Mesenteric fat pad (tissue), 1 donor: Measurements from ENCODE around the gene CD44. TPM values are rescaled to one million over a fixed set of nuclear protein-coding genes. Genes with fewer than 3 reads are reported as not detected.

Experiments used
- DNase-seq: peaks from one replicate; pipeline ENCODE4 v3.0.0-alpha.2; 2020; ENCODE audit warnings: low spot score
- total RNA-seq: library from RNA; stranded (reverse); fragmentation: NEBNext Ultra II Directional; extraction: Animal tissue kit (Norgen Biotek cat#: 25700); gene quantifications from one replicate; pipeline ENCODE4 v1.2.1, GENCODE V29; 2021
- donor health status: DM: yes; HTN: yes; CAD: no.

The CD44 gene
- total RNA-seq, 1 donor from 2014 or later, result 280 TPM

DNA sequence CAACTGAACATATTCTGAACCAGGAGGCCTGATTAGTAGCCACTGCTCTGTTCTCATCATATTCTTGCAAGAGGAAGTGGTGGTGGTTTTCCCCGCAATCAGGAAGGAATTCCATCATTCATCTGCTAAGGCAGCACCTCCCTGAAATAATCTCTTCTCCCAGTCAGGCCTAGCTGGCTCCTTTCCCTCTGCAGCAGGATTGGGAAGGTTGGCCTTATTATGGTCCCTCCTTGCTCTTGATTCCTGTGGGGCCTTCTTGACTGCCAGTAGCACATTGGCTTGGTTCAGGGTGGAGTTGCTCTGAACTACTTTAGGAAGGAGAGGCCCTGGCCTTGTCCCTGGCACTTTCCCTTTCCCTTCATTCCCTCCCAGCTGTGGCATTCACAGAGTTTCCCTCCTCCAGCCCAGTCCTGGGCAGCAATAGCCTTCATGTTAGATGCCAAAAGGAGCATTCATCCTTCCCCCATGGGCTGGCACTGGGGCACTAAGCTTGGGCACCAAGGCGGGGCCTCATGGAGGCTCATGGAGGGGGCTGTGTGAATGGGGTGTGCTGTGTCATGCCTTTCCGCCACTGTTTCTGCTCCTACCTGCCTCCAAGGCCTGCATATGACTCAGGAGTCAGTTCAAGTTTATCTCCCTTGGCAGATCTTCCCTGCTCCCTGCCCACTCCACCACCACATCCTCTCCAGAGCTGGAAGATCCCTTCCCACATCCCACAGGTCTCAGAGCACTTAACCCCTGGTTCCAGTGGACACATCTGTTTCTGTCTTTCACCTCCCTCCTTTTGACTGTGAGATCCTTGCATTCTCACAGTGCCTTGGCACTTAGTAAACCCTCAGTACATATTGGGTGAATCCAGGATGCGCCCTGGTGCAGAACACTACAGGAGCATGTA lies 27.6 kb upstream of the CD44 start:
- no peak for DNase-seq

DNA sequence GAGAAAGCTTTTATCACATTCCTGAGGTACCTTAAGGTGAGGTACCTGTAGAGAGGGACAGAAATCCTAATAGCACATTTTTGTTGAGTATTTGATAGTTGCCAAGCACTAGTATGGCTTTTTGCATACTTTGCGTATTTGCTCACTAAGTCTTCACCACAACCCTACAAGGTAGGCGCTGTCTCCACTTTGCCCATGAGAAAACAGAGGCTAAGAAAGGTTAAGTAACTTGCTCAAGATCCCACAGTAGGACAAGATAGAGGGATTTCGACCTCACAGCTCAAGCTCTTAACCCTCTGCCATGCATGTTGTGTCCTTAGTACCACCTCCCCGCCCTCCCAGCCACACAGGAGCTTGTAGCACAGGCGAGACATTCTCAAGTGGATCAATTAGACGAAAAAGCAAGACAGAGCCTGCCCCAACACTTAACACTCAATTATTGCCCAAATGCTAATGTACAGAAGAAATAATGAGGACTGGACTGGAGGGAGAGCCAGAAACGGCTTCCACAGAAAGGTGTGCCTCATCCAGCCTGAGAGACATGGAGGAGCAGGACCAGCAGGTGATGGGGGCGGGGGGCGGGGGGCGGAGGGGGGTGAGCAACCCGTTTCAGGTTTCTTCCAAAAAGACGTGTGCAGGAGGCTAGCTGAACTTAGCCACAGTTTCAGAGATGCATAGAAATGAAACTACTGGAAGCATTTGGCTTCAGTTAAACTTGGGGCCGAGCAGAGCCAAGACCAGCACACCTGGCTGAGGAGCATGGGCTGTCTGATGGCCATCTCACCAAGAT lies 26.7 kb upstream of the CD44 start:
- DNase-seq, result no peak

DNA sequence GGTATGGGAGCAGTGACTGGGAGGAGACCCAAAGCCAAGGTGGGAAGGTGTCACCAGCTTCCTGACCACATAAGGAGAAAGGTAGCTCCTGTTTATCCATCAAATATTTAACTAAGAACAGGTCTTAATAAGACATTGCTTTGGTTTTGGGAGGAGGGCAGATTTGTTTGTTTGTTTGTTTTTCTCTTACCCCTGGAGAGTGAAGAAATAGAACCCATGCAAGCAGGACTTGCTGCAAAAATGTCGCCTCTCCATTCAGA lies 26.2 kb upstream of the CD44 start:
- DNase-seq, result no peak

DNA sequence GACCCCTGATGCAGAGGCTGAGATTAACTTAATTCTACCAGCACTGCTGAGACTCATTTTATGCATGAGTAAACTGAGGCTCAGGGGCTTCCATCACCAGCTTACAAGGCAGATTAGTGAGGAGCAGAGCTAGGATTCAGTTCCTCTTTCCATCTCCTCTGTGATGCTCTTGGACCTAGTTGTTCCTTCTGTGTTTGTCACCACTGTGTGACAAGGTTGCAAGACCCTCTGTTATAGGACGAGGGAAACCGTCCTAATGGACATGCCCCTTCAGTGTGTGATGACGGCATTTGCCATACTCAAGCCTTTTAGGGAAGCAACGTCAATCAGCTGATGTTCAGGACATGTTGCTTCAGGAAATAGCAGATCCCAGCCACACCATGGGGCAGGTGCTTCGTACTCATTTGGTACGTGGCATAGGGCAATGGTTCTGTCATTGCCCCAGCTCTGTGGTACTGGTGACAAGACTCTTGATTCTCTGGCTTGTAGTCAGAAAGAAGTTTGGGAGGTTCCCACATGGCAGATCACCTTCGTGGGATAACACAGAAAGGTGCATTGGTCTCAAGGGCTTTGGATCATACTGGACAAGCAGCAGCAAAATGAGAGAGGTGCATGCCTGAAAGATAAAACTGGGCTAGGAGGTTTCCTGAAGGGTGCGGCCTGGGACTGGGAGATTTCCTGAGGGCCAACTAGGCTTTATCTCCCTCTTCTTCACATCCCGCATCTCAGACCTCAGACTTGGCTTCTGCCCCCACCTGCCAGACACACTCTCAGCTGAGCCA lies 23.9 kb upstream of the CD44 start:
- DNase-seq, result no peak

DNA sequence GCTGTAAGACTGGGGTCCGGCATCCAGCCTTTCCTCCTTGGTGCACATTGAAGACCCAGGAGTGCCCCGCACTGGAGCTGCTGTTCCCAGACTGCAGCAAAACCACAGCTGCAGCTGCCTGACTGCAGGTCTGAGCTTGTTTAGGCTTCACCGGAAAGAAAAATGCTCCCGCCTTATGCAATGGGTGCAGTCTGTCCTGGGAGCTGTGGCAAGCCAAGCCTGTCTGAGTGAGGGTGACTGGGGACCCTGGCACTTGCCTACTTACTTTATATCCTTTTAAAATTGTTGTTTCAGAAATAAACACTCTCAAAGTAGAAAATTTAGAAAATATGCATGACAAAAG lies 23.3 kb upstream of the CD44 start:
- DNase-seq, result no peak

GRCh38 chr11:35116245-35116644 lies 22.7 kb upstream of the CD44 start:
- no peak for DNase-seq

DNA sequence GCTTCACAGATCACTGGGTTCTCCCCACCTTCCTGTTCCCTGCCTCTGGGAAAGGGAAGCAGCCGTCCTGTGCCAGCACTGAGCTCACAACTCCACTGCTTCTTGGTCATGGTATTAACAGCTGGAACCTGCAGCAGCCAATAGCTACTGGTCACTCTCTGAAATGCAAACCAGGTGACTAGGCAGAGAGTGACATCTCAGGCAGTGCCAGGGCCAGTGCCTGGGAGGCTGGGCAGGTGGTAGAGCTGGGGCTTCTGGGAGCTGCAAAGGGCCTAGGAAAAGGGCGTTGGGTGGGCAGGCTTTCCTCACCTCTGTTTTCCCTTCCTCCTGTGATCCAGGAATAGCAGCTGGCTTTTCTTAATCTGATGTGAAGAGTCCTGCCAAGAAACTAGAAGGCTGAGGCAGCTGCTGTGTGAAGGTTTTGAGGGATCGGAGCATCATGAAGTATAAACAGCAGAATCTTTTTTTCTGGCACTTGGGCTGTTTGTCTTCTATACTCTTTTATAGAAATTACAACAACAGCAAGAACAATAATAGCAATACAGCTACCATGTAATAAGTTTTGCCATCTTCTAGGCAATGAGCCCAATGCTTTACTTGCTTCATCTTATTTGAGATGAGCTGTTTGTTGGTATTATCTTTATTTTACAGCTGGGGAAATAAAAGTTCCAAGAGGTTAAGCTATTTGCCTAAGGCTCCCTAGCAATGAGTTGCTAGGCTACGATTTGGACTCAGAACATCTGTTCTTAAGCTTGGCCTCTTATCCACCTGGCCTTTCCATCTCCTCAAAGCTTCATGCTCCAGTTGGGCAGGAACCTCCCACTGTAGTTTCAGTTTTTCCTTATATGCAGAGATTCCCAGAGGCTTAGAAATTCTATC lies 22.0 kb upstream of the CD44 start:
- no peak for DNase-seq

DNA sequence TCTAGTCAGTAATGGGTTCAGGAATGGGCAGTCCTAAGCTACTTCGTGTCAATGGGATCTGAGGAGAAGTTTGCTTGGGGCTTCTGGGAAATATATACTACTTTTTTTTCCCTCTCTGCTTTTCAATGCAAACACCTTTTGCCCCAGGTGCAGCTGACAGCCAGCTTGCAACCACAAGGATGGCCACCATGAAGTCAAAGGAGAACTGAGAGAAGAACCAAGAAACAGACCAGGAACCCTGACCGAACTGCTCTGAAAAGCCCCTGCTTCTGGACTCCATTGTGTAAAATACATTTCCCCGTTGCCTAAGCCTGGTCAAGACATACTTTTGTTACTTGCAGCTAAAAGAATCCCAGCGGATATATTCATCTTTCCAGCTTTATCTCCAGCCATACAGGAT lies 20.1 kb upstream of the CD44 start:
- no peak for DNase-seq

DNA sequence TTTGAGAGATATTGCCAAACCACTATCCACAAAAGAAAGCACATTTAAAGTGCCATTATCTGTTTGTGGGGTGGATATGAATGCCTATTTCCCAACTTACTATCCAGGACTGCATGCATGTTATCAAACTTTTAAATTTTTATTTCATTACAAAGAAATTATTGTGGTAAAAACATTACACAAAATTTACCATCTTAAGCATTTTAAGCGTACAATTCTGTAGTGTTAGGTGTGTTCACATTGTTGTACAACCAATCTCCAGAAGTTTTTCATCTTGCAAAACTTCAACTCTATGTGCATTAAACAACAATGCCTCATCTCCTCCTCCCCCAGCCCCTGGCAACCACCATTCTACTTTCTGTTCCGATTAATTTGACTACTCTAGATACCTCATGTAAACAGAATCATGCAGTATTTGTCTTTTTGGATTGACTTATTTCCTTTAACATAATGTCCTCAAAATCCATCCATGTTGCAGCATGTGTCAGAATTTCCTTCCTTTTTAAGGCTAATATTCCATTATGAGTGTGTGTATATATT lies 17.6 kb upstream of the CD44 start:
- DNase-seq, result no peak

GRCh38 chr11:35122308-35122707 lies 16.7 kb upstream of the CD44 start:
- no peak for DNase-seq

DNA sequence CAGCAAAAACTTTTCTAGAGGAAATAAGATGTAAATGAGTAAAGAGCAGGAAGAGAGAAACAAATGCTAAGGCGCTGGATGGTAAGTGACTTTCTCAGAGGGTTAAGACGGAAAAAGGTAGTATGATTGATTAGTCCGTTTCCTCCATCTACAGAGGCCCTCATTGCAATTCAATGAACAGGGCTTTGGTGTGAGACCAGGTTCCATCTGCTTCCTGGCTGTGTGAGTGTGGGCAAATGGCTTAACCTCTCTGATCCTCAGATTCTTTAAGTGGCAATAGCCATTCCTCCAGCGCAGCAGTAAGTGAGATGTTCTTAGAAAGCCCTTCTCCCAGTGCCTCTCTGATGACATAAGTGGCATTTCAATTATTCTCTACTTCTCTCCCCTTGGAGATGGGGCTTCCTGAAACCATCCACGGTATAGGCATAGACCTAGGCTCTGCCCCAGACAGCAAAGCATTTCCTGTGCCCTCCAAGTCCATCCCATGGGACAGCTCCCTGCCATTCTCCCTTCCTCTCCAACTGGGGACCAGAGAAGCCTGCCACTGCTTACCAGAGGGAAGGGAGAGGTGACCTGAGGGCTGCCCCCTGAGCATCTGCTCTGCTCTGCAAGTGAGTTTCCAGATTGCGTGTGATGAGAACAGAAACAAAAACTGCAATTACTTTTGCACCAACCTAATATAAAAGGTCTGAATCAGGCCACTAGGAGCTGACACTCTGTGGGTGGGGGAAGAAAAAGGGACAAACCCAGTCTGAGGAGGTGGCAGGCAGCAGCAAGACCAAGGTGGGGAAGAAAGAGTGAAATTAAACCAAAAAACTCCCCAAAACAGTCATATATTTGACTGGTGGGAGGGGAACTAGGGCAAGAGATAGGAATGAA lies 12.7 kb upstream of the CD44 start:
- DNase-seq, result no peak

DNA sequence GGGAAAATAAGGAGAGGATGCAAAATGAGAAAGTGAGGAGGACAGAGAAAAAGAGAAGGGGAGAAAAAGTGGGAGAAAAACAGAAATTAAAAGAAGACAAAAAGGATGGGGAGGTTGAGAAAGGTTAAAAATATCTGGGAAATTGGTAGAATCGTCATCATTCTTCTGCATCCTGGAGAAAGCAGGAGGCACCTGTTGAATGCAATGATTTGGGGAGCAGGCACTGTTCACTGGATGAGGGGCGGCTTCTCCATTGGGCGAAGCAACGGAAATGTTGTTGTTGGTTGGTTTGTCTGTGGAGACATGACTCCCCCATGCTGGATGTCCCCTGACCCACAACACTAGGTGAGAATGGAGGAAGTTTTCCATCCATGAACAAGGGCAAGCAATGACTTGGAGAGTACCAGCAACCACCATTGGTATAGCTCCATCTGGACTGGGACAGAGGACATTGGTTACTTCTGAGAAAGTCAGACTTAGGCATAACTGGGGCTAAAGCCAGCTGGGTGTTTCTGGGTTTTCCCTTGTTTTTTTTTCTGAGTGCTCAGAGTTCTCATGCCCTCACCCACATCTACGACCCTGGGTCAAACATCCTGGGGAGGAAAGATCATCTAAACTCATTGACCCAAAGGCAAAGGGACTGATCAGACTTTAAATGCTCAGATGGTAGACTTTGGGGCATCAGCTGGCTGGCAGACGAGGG lies 11.9 kb upstream of the CD44 start:
- DNase-seq, result no peak

DNA sequence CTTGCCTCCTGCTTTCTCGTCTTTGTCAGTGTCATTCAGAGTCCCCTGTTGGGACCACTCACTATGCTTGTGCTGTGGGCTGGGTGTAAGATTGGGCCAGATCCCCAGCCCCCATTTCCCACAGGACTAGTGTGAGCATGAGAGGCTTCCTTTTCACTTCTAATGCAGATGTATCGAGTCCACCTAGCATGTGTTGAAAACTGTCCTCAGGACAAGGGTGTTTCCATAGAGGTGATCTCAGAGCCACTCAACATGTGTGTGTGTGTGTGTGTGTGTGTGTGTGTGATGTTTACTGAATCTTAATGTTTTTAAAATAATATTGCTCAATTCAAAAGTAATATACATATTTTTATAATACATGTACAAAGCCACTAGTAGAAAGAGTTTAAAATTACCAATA lies 11.4 kb upstream of the CD44 start:
- no peak for DNase-seq

DNA sequence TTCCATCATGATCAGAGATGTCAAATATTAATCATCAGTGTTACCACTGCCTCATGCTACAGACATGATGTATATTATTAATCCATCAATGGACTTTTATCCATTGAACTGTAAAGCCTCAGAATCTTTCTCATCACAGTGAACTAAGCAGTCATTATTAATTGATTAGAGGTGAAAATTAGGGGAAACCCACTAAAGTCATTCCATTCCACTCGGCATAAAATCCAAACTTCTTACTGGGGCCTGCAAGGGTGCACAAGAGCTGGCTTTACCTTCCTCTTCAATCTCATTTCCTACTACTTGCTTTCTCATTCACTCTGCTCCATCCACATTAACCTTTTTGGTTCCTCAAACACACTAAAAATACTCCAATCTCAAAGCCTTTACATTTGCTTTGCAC lies 7.9 kb upstream of the CD44 start:
- no peak for DNase-seq

DNA sequence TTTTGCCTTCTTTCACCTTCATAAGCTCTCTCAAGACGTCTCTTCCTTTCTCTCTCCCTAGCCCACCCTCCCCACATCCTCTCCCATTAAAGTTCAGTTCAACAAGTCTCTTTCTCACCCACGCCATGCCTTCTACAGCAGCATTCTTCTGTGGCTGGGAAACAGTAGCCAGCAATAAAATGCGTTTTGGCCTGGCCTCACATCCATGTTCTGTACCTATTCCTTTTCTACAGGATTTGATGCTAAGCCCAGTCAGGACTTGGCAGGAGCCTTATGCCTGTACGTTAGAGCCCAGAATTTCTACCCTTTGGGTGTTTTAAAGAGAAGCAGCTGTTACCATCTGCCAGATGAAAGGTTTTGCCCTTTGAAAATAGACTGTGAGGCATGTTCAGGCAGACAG lies 7.1 kb upstream of the CD44 start:
- no peak for DNase-seq

DNA sequence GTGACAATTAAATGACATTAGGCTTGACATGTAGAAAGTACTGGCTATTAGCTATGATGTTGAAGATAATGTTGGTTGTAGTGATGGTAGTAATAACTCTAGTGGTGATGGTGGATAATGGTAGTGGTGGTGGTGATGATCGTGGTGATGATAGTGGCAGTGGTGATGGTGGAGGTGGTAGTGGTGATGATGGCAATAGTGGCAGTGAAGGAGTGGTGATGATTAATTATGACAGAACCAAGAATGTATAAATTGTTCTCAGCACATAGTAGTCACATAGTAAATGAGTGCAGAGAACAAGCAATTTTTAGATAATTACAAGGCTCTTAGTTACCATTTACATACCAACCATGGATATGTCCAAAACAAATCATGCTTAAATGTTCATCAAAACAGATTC lies 5.3 kb upstream of the CD44 start:
- no peak for DNase-seq

DNA sequence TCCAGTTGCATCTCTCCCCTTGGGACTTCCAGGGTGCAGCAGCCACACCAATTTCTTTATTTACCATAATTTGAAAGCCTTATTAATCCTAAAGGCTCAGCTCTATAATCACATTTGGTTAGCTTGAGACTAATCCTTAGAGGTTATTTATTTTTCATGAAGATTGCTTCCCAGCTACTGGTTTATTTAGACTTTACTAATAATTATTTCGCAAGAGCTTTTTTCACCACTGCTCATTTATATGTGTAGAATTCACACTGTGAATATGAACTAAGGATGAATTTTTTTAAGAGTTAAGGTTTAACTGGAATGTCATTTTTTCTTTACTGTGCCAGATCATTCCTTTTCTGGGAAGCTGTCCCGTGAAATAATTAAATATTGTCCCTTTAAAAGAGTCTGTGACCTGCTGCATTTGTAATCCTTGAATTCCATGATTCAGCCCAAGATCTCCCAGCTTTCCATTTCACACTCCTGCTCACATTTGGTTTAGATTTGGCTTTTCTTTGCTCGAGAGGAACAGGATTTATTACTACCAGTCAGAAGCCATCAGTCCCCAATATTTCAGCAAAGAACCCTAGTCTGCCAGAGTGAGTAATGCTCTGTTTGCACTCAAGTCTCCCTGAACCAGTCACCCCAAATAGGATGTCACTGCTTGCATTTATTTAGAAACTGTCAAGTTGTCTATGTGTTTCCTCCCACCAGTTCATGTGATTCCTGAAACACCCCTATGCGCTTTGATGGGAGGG lies 4.4 kb upstream of the CD44 start:
- no peak for DNase-seq

- DNase-seq, result no peak
Observed at GRCh38 chr11:35135222-35135621, 3.7 kb upstream of the CD44 start.

- no peak for DNase-seq
Observed at GRCh38 chr11:35136311-35136710, 2.7 kb upstream of the CD44 start.
